Stomach (tissue), 19 donors: Measurements from ENCODE around the gene SMAP1. TPM values are rescaled to one million over a fixed set of nuclear protein-coding genes. Genes with fewer than 3 reads are reported as not detected.

Experiments
- DNase-seq, 2 donors: peaks; one replicate each; pipeline versions ENCODE4 v3.0.0 to v3.0.0-alpha.2; 2013 to 2019
- H3K27ac ChIP-seq, 5 donors: fragments of 200-600 bp in 4 of 5; sonication (generic) in 4 of 5; one replicate each; pipeline ENCODE4 v1.5.1; 2013 to 2019; ENCODE audit warnings: mild to moderate bottlenecking in 1 of 5, moderate library complexity in 1 of 5
- H3K27me3 ChIP-seq, 3 donors: fragments of 200-600 bp; sonication (generic); one replicate each; pipeline ENCODE4 v1.5.1; 2017 to 2019; ENCODE audit warnings: mixed run types in 1 of 3
- H3K36me3 ChIP-seq, 4 donors: fragments of 200-600 bp; sonication (generic); 1 replicate in 3 of 4; 2 replicates in 1 of 4; pipeline ENCODE4 v1.5.1; 2016 to 2019
- H3K4me1 ChIP-seq, 4 donors: fragments of 200-600 bp; sonication (generic); one replicate each; pipeline ENCODE4 v1.5.1; 2016 to 2019
- H3K4me3 ChIP-seq, 4 donors: fragments of 200-600 bp; sonication (generic) in 3 of 4; one replicate each; pipeline ENCODE4 v1.5.1; 2016 to 2019; ENCODE audit warnings: mild to moderate bottlenecking in 1 of 4
- H3K9me3 ChIP-seq, 4 donors: fragments of 200-600 bp; sonication (generic); one replicate each; pipeline ENCODE4 v1.5.1; 2016 to 2019
- CTCF ChIP-seq, 7 experiments: fragments of 450-650 bp in 4 of 7; fragments of 200-600 bp in 3 of 7; sonication (generic) in 3 of 7; IDR thresholded peaks; one replicate each; pipeline ENCODE4 v1.5.1; 2016 to 2019; ENCODE audit warnings: antibody characterized with exemption in 7 of 7, control low read depth in 2 of 7, mild to moderate bottlenecking in 1 of 7
- EP300 ChIP-seq: sonication (generic); formaldehyde crosslinking; IDR thresholded peaks from one replicate; pipeline ENCODE4 v1.6.1; 2017; ENCODE audit warnings: antibody characterized with exemption
- POLR2A ChIP-seq, 4 donors: fragments of 450-650 bp; IDR thresholded peaks; one replicate each; pipeline ENCODE4 v1.6.1; 2016; ENCODE audit warnings: antibody characterized with exemption in 4 of 4, control low read depth in 2 of 4, mild to moderate bottlenecking in 1 of 4, moderate library complexity in 1 of 4
- POLR2AphosphoS5 ChIP-seq, 3 donors: sonication (generic); formaldehyde crosslinking; IDR thresholded peaks; one replicate each; pipeline ENCODE4 v1.6.1; 2016; ENCODE audit warnings: antibody characterized with exemption in 3 of 3
- WGBS, 5 donors: extraction: QIAGEN DNeasy Blood & Tissue Kit in 3 of 5; methylation state at CpG; one replicate each; pipeline versions ENCODE4 v1.1.5 to v1.1.7; 2013 to 2018; 5-methylcytosine and 5-hydroxymethylcytosine counted together
- intact Hi-C: fragments of 100-400 bp; cut with DNase I; formaldehyde crosslinking; loops from one replicate; pipeline ENCODE4 v1.15.1; 2023; ENCODE audit warnings: low total_unique reads
- long read RNA-seq, 10 donors: transcript quantifications; one replicate each; lab custom pipeline, GENCODE V29; 2026
- polyA plus RNA-seq, 3 donors: library from polyadenylated mRNA; stranded (reverse); fragments of 200-250 nt; gene quantifications; one replicate each; pipeline ENCODE4 v1.2.3, GENCODE V29; 2013
- total RNA-seq, 5 donors: library from RNA; depleted of rRNA; stranded (reverse); fragments of >200 nt; gene quantifications; one replicate each; pipeline versions ENCODE4 v1.1.0 to v1.2.3, GENCODE V29; 2014 to 2016
- donor health status: healthy with polysubstance abuse.
- donor health status: Bipolar disorder and iron deficiency.
- donor health status: healthy.

The SMAP1 gene
- total RNA-seq (10 to 100 TPM; 13.4 to 65.3 (median 29.0) TPM), polyA plus RNA-seq (10 to 100 TPM; 19.0 to 45.2 (median 21.9) TPM)
- long read RNA-seq, donor 1, partial matches to known transcripts = 5 of 5 reads
- long read RNA-seq, donor 1, other reads (novel, unspliced or antisense) = 0 of 5 reads
- long read RNA-seq, donor 2, transcript SMAP1-201 (10 exons, 2,403 nt) = major isoform, 6 of 7 reads
- long read RNA-seq, donor 2, partial matches to known transcripts = 0 of 7 reads
- long read RNA-seq, donor 2, other reads (novel, unspliced or antisense) = 0 of 7 reads
- long read RNA-seq, donor 3, partial matches to known transcripts = 6 of 7 reads
- long read RNA-seq, donor 3, other reads (novel, unspliced or antisense) = 0 of 7 reads
- long read RNA-seq, donor 4 = 0 reads
- long read RNA-seq, donor 5, partial matches to known transcripts = 7 of 8 reads
- long read RNA-seq, donor 5, other reads (novel, unspliced or antisense) = 0 of 8 reads
- long read RNA-seq, donor 6, transcript SMAP1-201 (10 exons, 2,403 nt) = major isoform, 8 of 29 reads
- long read RNA-seq, donor 6, partial matches to known transcripts = 18 of 29 reads
- long read RNA-seq, donor 6, other reads (novel, unspliced or antisense) = 0 of 29 reads
- long read RNA-seq, donor 7, partial matches to known transcripts = 10 of 11 reads
- long read RNA-seq, donor 7, other reads (novel, unspliced or antisense) = 0 of 11 reads
- long read RNA-seq, donor 8, partial matches to known transcripts = 8 of 12 reads
- long read RNA-seq, donor 8, other reads (novel, unspliced or antisense) = 0 of 12 reads
- long read RNA-seq, donor 9, partial matches to known transcripts = 9 of 9 reads
- long read RNA-seq, donor 9, other reads (novel, unspliced or antisense) = 0 of 9 reads
- long read RNA-seq, donor 10, partial matches to known transcripts = 10 of 12 reads
- long read RNA-seq, donor 10, other reads (novel, unspliced or antisense) = 0 of 12 reads

GRCh38 chr6:70667711-70668498, at the start of gene SMAP1:
Gene SMAP1 (plus strand): TSS chr6:70667883. CDS start chr6:70668024, 141 bp downstream.
- Histone ChIP-seq H3K9me3 (no peaks in the 10 kb centered on the region), H3K27ac (peak within 1 kb of the TSS; percentile 92 to 96 (median 96)), H3K36me3 (no peaks in the 10 kb centered on the region), H3K27me3 (no peaks in the 10 kb centered on the region), H3K4me3 (peak within 1 kb of the TSS; percentile 70 to 89 (median 82)), H3K4me1 (peaks cover 18 to 60% (median 41%) of the 10 kb centered on the region in 4 donors)
- peak; percentile 97 to 98 for DNase-seq
- intact Hi-C loops = no loop called here
- TF ChIP-seq POLR2AphosphoS5 (IDR thresholded peaks at IDR 0.05) = peak; percentile 10 to 96 (median 94)
- TF ChIP-seq POLR2A (IDR thresholded peaks at IDR 0.05) = peak in 1 of 4 donors; percentile 87
- no peak for TF ChIP-seq EP300
- whole genome bisulfite sequencing, 5 donors = 0 to 1% (median 0%) methylated on average over 37 to 85 of the region's 90 CpGs

GRCh38 chr6:70620746-70621145, 46.9 kb upstream of the SMAP1 start:
- H3K27ac ChIP-seq = peak overlapping the region in 1 of 5 donors; percentile 45
- H3K9me3 ChIP-seq = no peaks in the 10 kb centered on the region
- H3K27me3 ChIP-seq = no peaks in the 10 kb centered on the region
- WGBS, 5 donors = 27 to 61% (median 51%) methylated on average over 1 of the region's 1 CpG
- H3K4me3 ChIP-seq = no peak overlapping the region
- intact Hi-C loops = no loop called here
- H3K36me3 ChIP-seq = no peaks in the 10 kb centered on the region
- peaks cover 0 to 7% (median 0%) of the 10 kb centered on the region in 4 donors for H3K4me1 ChIP-seq
- TF ChIP-seq POLR2AphosphoS5 (IDR thresholded peaks at IDR 0.05) = no peak
- no peak for TF ChIP-seq POLR2A (IDR thresholded peaks at IDR 0.05)
- no peak for TF ChIP-seq CTCF (IDR thresholded peaks at IDR 0.05)
- no peak for TF ChIP-seq EP300
- no peak for DNase-seq

GRCh38 chr6:70622461-70622860, 45.2 kb upstream of the SMAP1 start:
- no peak for TF ChIP-seq POLR2AphosphoS5 (IDR thresholded peaks at IDR 0.05)
- TF ChIP-seq EP300 = no peak
- TF ChIP-seq CTCF (IDR thresholded peaks at IDR 0.05) = no peak
- Histone ChIP-seq H3K27me3 (no peaks in the 10 kb centered on the region), H3K4me3 (no peak overlapping the region), H3K9me3 (no peaks in the 10 kb centered on the region), H3K27ac (no peak overlapping the region), H3K36me3 (no peaks in the 10 kb centered on the region), H3K4me1 (peaks cover 0 to 7% (median 0%) of the 10 kb centered on the region in 4 donors)
- 63 to 90% (median 75%) methylated on average over 1 of the region's 1 CpG for WGBS, 5 donors
- intact Hi-C loops = no loop called here
- DNase-seq = no peak

- H3K4me1 ChIP-seq = peaks cover 0 to 6% (median 0%) of the 10 kb centered on the region in 4 donors
- no peaks in the 10 kb centered on the region for H3K27me3 ChIP-seq
- intact Hi-C loops = no loop called here
- no peaks in the 10 kb centered on the region for H3K9me3 ChIP-seq
- no peaks in the 10 kb centered on the region for H3K36me3 ChIP-seq
- H3K4me3 ChIP-seq = no peak overlapping the region
- DNase-seq = no peak
- TF ChIP-seq POLR2AphosphoS5 (IDR thresholded peaks at IDR 0.05) = no peak
- no peak for TF ChIP-seq EP300
- no peak for TF ChIP-seq POLR2A (IDR thresholded peaks at IDR 0.05)
- no peak for TF ChIP-seq CTCF (IDR thresholded peaks at IDR 0.05)
- no peak overlapping the region for H3K27ac ChIP-seq
Measured at GRCh38 chr6:70625436-70625835, 42.2 kb upstream of the SMAP1 start.
